ENCODE data around the gene PRDM12. TPM values are rescaled to one million over a fixed set of nuclear protein-coding genes. Genes with fewer than 3 reads are reported as not detected.

PRDM12 gene
- total RNA-seq, 3 donors from 2014 or later, result 0.12 TPM; not detected in 1

DNA sequence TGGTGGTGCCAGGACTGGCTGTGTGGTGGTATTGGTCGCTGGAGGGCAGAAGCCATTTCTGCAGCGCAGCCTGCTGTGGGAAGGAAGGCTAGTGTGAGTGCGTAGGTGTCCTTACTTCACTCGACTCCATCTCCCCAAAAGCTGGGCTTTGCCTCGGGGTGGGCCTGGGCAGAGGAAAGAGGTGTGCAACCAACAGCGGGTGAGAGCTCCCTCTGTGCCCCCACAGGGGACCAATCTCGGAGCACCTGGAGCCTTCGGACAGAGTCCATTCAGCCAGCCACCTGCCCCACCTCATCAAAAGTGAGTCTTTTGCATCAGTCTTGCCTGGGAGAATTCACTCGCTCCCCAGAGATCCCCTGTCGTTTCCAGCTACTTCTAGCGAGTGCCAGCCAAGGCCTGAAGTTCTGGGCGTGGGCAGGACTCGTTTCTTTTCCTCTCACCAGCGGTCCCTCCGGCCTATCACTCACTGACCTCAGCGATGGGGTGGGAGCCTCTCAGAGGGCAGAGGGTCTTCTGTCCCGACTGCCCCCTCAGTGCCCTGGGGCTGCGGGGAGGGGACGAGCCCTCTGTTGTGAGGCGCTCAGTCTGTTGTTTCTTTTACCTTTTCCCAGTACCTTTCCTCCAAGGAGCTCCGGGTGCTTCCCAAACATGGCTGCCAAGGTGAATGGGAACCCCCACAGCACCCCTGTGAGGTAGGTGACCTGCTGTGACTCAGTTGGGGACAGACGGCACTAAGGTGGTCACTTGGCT lies 32.9 kb upstream of the PRDM12 start:
- TF ChIP-seq, protein P1, sequence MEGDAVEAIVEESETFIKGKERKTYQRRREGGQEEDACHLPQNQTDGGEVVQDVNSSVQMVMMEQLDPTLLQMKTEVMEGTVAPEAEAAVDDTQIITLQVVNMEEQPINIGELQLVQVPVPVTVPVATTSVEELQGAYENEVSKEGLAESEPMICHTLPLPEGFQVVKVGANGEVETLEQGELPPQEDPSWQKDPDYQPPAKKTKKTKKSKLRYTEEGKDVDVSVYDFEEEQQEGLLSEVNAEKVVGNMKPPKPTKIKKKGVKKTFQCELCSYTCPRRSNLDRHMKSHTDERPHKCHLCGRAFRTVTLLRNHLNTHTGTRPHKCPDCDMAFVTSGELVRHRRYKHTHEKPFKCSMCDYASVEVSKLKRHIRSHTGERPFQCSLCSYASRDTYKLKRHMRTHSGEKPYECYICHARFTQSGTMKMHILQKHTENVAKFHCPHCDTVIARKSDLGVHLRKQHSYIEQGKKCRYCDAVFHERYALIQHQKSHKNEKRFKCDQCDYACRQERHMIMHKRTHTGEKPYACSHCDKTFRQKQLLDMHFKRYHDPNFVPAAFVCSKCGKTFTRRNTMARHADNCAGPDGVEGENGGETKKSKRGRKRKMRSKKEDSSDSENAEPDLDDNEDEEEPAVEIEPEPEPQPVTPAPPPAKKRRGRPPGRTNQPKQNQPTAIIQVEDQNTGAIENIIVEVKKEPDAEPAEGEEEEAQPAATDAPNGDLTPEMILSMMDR (IDR thresholded peaks at IDR 0.05), result no peak
- Histone ChIP-seq H3K4me3 (no peak overlapping the region), H3K36me3 (ENCODE audit: low read depth) (peaks cover 5% of the 10 kb centered on the region), H3K4me1 (ENCODE audit: low read depth) (no peaks in the 10 kb centered on the region), H3K9me3 (no peaks in the 10 kb centered on the region)
- DNase-seq (no peak), ATAC-seq (no peak)
- intact Hi-C loops (cut with DNase I, micrococcal nuclease), result no loop called here

DNA sequence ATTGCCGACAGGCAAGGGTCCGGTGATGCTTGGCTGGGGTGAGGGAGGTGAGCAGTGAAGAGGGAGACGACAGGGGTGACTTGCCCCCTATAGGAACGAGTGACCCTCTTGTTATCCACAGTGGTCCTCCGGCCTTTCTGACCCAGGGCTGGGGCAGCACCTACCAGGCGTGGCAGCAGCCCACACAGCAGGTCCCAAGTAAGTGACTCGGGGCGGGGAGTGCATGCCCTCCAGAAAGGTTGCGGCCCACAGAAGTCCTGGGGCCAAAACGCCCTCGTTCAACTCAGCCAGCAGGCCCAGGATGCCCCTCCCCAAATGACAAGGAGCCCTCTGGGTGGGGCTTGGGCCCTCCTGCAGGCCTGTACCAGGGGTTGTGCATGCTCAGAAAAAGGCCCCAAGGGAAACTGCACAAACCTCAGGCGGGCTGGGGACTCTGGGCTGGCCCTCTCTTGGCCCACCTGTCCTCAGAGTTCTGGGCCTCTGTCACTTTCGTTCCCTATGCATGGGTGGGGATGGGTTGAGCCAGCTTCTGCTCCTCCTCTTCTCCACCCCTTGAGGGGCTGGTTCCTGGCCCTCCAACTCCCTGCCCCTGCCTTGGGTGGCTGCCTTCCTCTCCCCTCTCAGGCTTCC lies 32.2 kb upstream of the PRDM12 start:
- DNase-seq (no peak), ATAC-seq (no peak)
- Histone ChIP-seq H3K4me1 (ENCODE audit: low read depth) (no peaks in the 10 kb centered on the region), H3K9me3 (no peaks in the 10 kb centered on the region), H3K36me3 (ENCODE audit: low read depth) (peaks cover 5% of the 10 kb centered on the region), H3K4me3 (no peak overlapping the region)
- intact Hi-C loops (cut with DNase I, micrococcal nuclease), result no loop called here
- TF ChIP-seq, protein P1 (IDR thresholded peaks at IDR 0.05), result no peak

DNA sequence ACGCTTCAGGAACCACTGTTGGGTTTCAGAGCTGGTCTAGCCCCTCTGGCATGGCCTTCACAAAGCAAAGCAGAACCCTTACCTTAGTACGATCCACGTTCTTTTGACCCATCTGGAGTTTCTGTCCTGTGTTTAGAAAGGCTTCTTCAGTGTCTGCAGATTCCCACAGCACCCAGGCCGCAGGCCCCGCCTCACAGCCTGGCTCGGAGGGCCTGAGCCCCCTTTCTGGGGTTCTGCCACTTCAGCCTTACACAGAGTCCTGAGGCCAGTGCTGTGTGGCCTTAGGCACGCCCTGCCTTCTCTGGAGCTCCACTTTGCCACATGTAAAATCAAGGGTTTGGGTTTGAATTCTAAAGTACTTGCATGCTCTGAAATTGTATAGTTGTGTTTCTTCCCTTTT lies 31.6 kb upstream of the PRDM12 start:
- ATAC-seq (no peak), DNase-seq (no peak)
- Histone ChIP-seq H3K9me3 (no peaks in the 10 kb centered on the region), H3K4me1 (ENCODE audit: low read depth) (no peaks in the 10 kb centered on the region), H3K36me3 (ENCODE audit: low read depth) (peaks cover 5% of the 10 kb centered on the region), H3K4me3 (no peak overlapping the region)
- TF ChIP-seq, protein P1 (IDR thresholded peaks at IDR 0.05), result no peak
- intact Hi-C loops (cut with DNase I, micrococcal nuclease), result no loop called here

DNA sequence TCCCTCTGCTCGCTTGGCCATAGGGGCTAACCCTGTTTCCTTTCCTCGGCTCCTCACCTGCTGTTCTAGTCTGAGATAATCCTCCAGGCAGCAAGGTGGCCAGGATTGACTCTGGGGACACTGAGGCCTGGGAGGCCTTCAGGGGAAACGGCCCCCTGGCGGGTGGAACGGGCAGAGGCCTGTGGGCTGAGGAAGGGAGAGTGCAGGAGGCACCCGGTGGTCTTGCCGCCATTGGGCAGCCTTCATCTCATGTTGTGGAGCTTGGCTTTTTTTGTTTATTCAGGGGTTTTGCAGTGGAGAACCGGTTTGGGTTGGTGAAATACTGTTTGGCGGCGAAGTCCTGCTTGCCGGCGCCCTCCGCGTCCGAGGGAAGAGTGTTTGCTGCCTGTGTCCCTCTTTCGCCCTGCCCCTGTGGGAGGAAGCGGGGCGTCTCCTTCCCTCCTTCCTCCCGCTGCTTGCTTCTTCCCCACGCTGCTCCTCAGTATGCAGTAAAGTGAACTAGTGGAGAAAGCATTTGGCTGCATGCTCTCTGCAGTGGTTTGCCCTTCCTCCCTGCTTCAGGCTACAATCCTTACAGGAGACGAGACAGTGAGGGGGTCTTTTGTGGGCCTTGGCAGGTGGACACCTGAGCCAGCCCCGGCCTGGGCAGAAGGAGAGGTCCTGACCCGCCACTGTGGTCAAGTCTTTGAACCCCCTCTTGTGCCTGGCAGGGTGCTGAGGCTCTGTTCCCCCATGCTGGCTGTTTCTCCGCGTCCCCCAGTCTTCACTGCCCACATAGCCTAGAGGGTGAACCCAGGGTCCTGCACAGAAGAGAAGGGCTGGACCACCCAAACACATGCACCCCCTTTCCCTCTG lies 30.8 kb upstream of the PRDM12 start:
- H3K4me3 ChIP-seq, result no peak overlapping the region
- H3K36me3 ChIP-seq (ENCODE audit: low read depth), result peaks cover 5% of the 10 kb centered on the region
- intact Hi-C loops (cut with DNase I, micrococcal nuclease), result no loop called here
- H3K9me3 ChIP-seq, result no peaks in the 10 kb centered on the region
- TF ChIP-seq, protein P1 (IDR thresholded peaks at IDR 0.05), result no peak
- DNase-seq, result peak in 1 of 3 donors; percentile 15
- no peak for ATAC-seq
- H3K4me1 ChIP-seq (ENCODE audit: low read depth), result no peaks in the 10 kb centered on the region

DNA sequence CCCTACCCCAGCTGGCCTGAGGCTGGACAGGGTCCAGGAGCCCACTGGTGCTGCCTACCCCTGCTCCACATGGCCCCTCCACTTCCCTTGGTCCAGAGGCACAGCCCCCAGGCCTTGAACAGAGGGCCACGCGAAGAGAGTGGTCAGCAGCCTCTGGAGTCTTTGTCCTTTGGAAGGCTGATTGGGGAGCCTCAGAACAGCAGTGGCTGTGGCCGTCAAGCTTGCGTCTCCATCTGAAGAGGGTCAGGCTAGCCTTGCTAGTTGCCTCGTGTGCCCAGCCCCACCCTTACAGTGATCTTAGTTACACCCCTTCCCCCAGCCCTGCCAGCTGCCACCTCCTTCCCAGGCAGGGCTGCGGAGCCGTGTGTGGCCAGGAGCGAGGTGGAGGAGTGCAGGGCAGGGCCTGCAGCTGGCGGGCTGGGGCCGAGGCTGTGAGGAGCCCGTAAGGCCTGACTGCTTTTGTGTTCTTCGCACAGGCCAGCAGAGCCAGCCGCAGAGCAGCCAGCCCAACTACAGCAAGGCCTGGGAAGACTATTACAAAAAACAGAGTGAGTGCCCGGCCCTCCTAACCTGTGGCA lies 30.1 kb upstream of the PRDM12 start:
- Histone ChIP-seq H3K4me1 (ENCODE audit: low read depth) (no peaks in the 10 kb centered on the region), H3K4me3 (no peak overlapping the region), H3K36me3 (ENCODE audit: low read depth) (peaks cover 5% of the 10 kb centered on the region), H3K9me3 (no peaks in the 10 kb centered on the region)
- TF ChIP-seq, protein P1 (IDR thresholded peaks at IDR 0.05), result no peak
- intact Hi-C loops (cut with DNase I, micrococcal nuclease), result no loop called here
- ATAC-seq (no peak), DNase-seq (peak in 1 of 3 donors; percentile 24)
